GM12878 (cell line): ENCODE data around the gene CHST15. TPM values are rescaled to one million over a fixed set of nuclear protein-coding genes. Genes with fewer than 3 reads are reported as not detected.

Experiments used
- ATAC-seq: fragments of 200-7000 bp; cut with Tn5 transposase; 3 replicates; pipeline ENCODE4 v1.9.1; 2020; ENCODE audit warnings: mild to moderate bottlenecking, moderate library complexity
- BruUV-seq: library from RNA; stranded (reverse); fragments of 400-500 nt; replicated peaks from 2 replicates; lab custom pipeline; 2021; lab: Mats Ljungman, UMichigan
- CTCF ChIA-PET: fragments of 300-600 bp; sonication (Branson Sonifier 250); formaldehyde crosslinking; extraction: SDS; loops from one replicate; lab custom pipeline; 2021; ENCODE audit warnings: inconsistent platforms; lab: Yijun Ruan, JAX
- POLR2A ChIA-PET: fragments of 350-600 bp; formaldehyde crosslinking; extraction: SDS; loops from one replicate; lab custom pipeline; 2021; ENCODE audit warnings: inconsistent platforms; lab: Charles Lee
- RAD21 ChIA-PET: fragments of 300-600 bp; sonication (Branson Sonifier 250); formaldehyde crosslinking; loops from one replicate; lab custom pipeline; 2023; ENCODE audit warnings: antibody characterized with exemption; ENCODE audit not compliant: unreplicated experiment; lab: Charles Lee
- SMC1A ChIA-PET: fragments of 300-600 bp; sonication (Branson Sonifier 250); formaldehyde crosslinking; loops from one replicate; lab custom pipeline; 2023; ENCODE audit not compliant: unreplicated experiment, uncharacterized antibody; lab: Charles Lee
- DNase-seq: peaks from one replicate; pipeline ENCODE4 v3.0.0-alpha.2; 2011; ENCODE audit warnings: low read depth, low spot score
- FAIRE-seq: peaks from 3 replicates; lab custom pipeline; 2011; peaks lifted over from hg19 to GRCh38; lab: Jason Lieb, UNC
- H2AFZ ChIP-seq: 2 replicates; pipeline ENCODE4 v1.6.0; 2011; ENCODE audit warnings: low read depth, low read length, control low read depth; ENCODE audit not compliant: control insufficient read depth
- H3K27ac ChIP-seq: 2 replicates; pipeline ENCODE4 v1.5.1; 2011; ENCODE audit warnings: control low read depth; ENCODE audit not compliant: control insufficient read depth, insufficient read depth
- H3K27me3 ChIP-seq, 2 experiments: replicated peaks in 1 of 2; 2 replicates each; pipeline versions ENCODE4 v1.6.0 to v1.6.1; 2011; ENCODE audit warnings: low read length in 1 of 2; ENCODE audit not compliant: control insufficient read depth in 2 of 2, insufficient read depth in 2 of 2
- H3K36me3 ChIP-seq, 2 experiments: 2 replicates each; pipeline ENCODE4 v1.5.1; 2011; ENCODE audit warnings: low read length in 1 of 2; ENCODE audit not compliant: control insufficient read depth in 2 of 2, insufficient read depth in 2 of 2
- H3K4me1 ChIP-seq: 2 replicates; pipeline ENCODE4 v1.6.1; 2011; ENCODE audit warnings: mild to moderate bottlenecking, low read length, moderate library complexity, mixed read lengths; ENCODE audit not compliant: control insufficient read depth, insufficient read depth
- H3K4me2 ChIP-seq: 2 replicates; pipeline ENCODE4 v1.6.0; 2011; ENCODE audit warnings: control low read depth; ENCODE audit not compliant: control insufficient read depth, insufficient read depth
- H3K4me3 ChIP-seq: fragments of 200-600 bp; sonication (generic); 2 replicates; pipeline ENCODE4 v1.5.1; 2016
- H3K79me2 ChIP-seq: 2 replicates; pipeline ENCODE4 v1.6.0; 2011; ENCODE audit warnings: low read length; ENCODE audit not compliant: control insufficient read depth, insufficient read depth
- H3K9ac ChIP-seq: 2 replicates; pipeline ENCODE4 v1.8.0; 2011; ENCODE audit warnings: low read length, control low read depth, mixed read lengths; ENCODE audit not compliant: control insufficient read depth, insufficient read depth
- H3K9me3 ChIP-seq: replicated peaks from 3 replicates; pipeline ENCODE4 v1.5.1; 2011; ENCODE audit warnings: mild to moderate bottlenecking, low read length; ENCODE audit not compliant: control insufficient read depth, insufficient read depth
- H4K20me1 ChIP-seq: 2 replicates; pipeline ENCODE4 v1.6.0; 2011; ENCODE audit not compliant: control insufficient read depth, insufficient read depth
- ASH2L ChIP-seq: fragments of 300-600, 200-600 bp; sonication (generic); IDR thresholded peaks from 2 replicates; pipeline ENCODE4 v1.6.1; 2017; ENCODE audit warnings: low read depth, mild to moderate bottlenecking, borderline replicate concordance
- BHLHE40 ChIP-seq, 2 experiments: fragments of 450-650 bp in 1 of 2; IDR thresholded peaks; 2 replicates each; pipeline ENCODE4 v1.6.1; 2011 to 2017; ENCODE audit warnings: low read depth in 2 of 2, borderline replicate concordance in 1 of 2, improper control_type of control experiment in 1 of 2, low read length in 1 of 2, mild to moderate bottlenecking in 1 of 2
- CBX5 ChIP-seq: sonication (generic); IDR thresholded peaks from 2 replicates; pipeline ENCODE4 v1.6.1; 2016; ENCODE audit warnings: low read depth, moderate library complexity, mild to moderate bottlenecking, inconsistent platforms
- CREB1 ChIP-seq: IDR thresholded peaks from 2 replicates; pipeline ENCODE4 v1.6.1; 2012; ENCODE audit warnings: low read depth, mild to moderate bottlenecking, inconsistent platforms
- FOS ChIP-seq: IDR thresholded peaks from 3 replicates; pipeline ENCODE4 v1.6.1; 2011; ENCODE audit warnings: borderline replicate concordance; ENCODE audit not compliant: insufficient read length; ENCODE audit errors: extremely low read depth
- FOXM1 ChIP-seq: IDR thresholded peaks from 2 replicates; pipeline ENCODE4 v1.6.1; 2012; ENCODE audit warnings: low read depth, mild to moderate bottlenecking, inconsistent platforms, low read length, moderate library complexity
- GABPA ChIP-seq: IDR thresholded peaks from 2 replicates; pipeline ENCODE4 v1.6.1; 2014; ENCODE audit warnings: antibody characterized with exemption, low read depth, mild to moderate bottlenecking, inconsistent platforms
- NFIC ChIP-seq: IDR thresholded peaks from 2 replicates; pipeline ENCODE4 v1.6.1; 2012; ENCODE audit warnings: low read depth, mild to moderate bottlenecking, inconsistent platforms, low read length, moderate library complexity
- PML ChIP-seq: IDR thresholded peaks from 2 replicates; pipeline ENCODE4 v1.6.1; 2012; ENCODE audit warnings: low read length, inconsistent platforms
- RAD51 ChIP-seq: fragments of 450-650 bp; IDR thresholded peaks from 2 replicates; pipeline ENCODE4 v1.6.1; 2016; ENCODE audit warnings: moderate library complexity, mild to moderate bottlenecking, inconsistent platforms
- SIX5 ChIP-seq: IDR thresholded peaks from 2 replicates; pipeline ENCODE4 v1.6.1; 2011; ENCODE audit warnings: mild to moderate bottlenecking, low read depth, low read length, moderate library complexity; ENCODE audit not compliant: severe bottlenecking
- SPI1 ChIP-seq: IDR thresholded peaks from 2 replicates; pipeline ENCODE4 v1.6.1; 2011; ENCODE audit warnings: low read depth, mild to moderate bottlenecking, low read length, moderate library complexity, borderline replicate concordance; ENCODE audit not compliant: insufficient read depth
- STAT1 ChIP-seq: fragments of 450-650 bp; conservative IDR thresholded peaks from 2 replicates; pipeline ENCODE4 v1.6.1; 2014; ENCODE audit warnings: antibody characterized with exemption, mild to moderate bottlenecking
- STAT3 ChIP-seq: IDR thresholded peaks from 2 replicates; pipeline ENCODE4 v1.6.1; 2011; ENCODE audit warnings: low read depth, low read length, improper control_type of control experiment
- TAF1 ChIP-seq: IDR thresholded peaks from 2 replicates; pipeline ENCODE4 v1.6.1; 2011; ENCODE audit warnings: mild to moderate bottlenecking, low read depth, low read length, borderline replicate concordance
- ZNF622 ChIP-seq: fragments of 450-650 bp; IDR thresholded peaks from 2 replicates; pipeline ENCODE4 v1.6.1; 2017; ENCODE audit warnings: mild to moderate bottlenecking, inconsistent platforms
- WGBS: methylation state at CpG from one replicate; pipeline ENCODE4 v1.1.6; 2016; ENCODE audit warnings: low lambda C conversion rate; ENCODE audit not compliant: insufficient replicate concordance, insufficient coverage; ENCODE audit errors: missing lambda C conversion rate; 5-methylcytosine and 5-hydroxymethylcytosine counted together
- in situ Hi-C: fragments of 300-500 bp; cut with MboI; formaldehyde crosslinking; loops from 9 replicates; pipeline ENCODE4 v1.14.3; 2018; ENCODE audit warnings: mixed read lengths
- intact Hi-C: fragments of 100-400 bp; cut with micrococcal nuclease; formaldehyde crosslinking; loops from one replicate; pipeline ENCODE4 v1.14.2; 2022; ENCODE audit not compliant: unreplicated experiment
- polyA plus RNA-seq, 11 experiments: library from polyadenylated mRNA; depleted of rRNA in 4 of 11; unstranded in 6 of 11; stranded (reverse) in 5 of 11; fragments of >200 nt; fragmentation: Nextera tagmentation in 4 of 11; fragmentation: Illumina TruSeq in 1 of 11; extraction: Ambion mirVana in 4 of 11; extraction: Trizol in 1 of 11; gene quantifications; 1 replicate in 1 of 11; 2 replicates in 10 of 11; pipeline versions ENCODE4 v1.2.1 to v1.2.3, GENCODE V29; 2011 to 2016; ENCODE audit warnings: inconsistent platforms in 2 of 11, missing spikeins in 2 of 11, low read depth in 1 of 11
- total RNA-seq, 4 experiments: library from RNA; depleted of rRNA in 3 of 4; stranded (reverse); fragments of >200 nt in 3 of 4; fragmentation: Illumina TruSeq in 1 of 4; extraction: Trizol in 1 of 4; gene quantifications; 2 replicates each; pipeline versions ENCODE4 v1.2.1 to v1.2.3, GENCODE V29; 2013 to 2021
- TF ChIP-seq, protein P1 (sequence below): fragments of 450-650 bp; formaldehyde crosslinking; IDR thresholded peaks from 2 replicates; pipeline ENCODE4 v1.4.0; 2022; ENCODE audit warnings: mild to moderate bottlenecking, moderate library complexity
- TF ChIP-seq, protein P2 (sequence below): fragments of 450-650 bp; IDR thresholded peaks from 2 replicates; pipeline ENCODE4 v1.6.1; 2017; ENCODE audit warnings: low read depth, mild to moderate bottlenecking, moderate library complexity
- TF ChIP-seq, protein P3 (sequence below): IDR thresholded peaks from 2 replicates; pipeline ENCODE4 v1.6.1; 2012; ENCODE audit warnings: low read depth, low read length, improper control_type of control experiment

CHST15 gene
- total and polyA plus RNA-seq, 10 of the 15 experiments (the other 5 are each of a cell fraction or from before 2014, with no cell fraction given), result 0.02 to 0.53 (median 0.05) TPM; not detected in 1

DNA sequence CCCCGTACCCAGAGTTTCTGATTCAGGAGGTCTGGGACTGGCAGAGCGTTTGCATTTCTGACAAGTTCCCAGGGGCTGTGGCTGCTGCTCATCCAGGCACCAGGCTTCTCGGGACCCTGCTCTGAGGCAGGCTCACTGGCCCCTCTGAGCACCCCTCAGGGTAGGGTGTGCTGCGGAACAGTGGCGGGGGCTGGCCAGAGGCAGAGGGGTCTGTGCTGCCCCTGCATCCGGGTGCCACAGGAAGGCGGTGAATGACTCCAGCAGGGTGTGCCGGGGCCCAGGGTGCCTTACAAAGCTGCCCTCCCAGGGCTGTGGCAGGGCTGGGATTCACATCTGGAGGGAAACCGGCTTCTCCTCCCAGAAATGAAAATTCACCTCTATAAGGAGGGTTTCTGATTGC is 77.4 kb downstream of the CHST15 start (continued):
- TF ChIP-seq, protein P1, sequence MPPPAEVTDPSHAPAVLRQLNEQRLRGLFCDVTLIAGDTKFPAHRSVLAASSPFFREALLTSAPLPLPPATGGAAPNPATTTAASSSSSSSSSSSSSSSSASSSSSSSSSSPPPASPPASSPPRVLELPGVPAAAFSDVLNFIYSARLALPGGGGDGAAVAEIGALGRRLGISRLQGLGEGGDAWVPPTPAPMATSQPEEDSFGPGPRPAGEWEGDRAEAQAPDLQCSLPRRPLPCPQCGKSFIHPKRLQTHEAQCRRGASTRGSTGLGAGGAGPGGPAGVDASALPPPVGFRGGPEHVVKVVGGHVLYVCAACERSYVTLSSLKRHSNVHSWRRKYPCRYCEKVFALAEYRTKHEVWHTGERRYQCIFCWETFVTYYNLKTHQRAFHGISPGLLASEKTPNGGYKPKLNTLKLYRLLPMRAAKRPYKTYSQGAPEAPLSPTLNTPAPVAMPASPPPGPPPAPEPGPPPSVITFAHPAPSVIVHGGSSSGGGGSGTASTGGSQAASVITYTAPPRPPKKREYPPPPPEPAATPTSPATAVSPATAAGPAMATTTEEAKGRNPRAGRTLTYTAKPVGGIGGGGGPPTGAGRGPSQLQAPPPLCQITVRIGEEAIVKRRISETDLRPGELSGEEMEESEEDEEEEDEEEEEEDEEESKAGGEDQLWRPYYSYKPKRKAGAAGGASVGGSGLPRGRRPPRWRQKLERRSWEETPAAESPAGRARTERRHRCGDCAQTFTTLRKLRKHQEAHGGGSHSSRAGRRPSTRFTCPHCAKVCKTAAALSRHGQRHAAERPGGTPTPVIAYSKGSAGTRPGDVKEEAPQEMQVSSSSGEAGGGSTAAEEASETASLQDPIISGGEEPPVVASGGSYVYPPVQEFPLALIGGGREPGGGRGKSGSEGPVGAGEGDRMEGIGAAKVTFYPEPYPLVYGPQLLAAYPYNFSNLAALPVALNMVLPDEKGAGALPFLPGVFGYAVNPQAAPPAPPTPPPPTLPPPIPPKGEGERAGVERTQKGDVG, result no peak
- TF ChIP-seq ASH2L, result no peak
- TF ChIP-seq TAF1, result no peak
- TF ChIP-seq NFIC, result no peak
- TF ChIP-seq CREB1, result no peak
- no peak for TF ChIP-seq FOS
- TF ChIP-seq STAT1, result no peak
- no peak for TF ChIP-seq GABPA
- no peak for TF ChIP-seq SPI1
- TF ChIP-seq, all 136 proteins: peak for 0

DNA sequence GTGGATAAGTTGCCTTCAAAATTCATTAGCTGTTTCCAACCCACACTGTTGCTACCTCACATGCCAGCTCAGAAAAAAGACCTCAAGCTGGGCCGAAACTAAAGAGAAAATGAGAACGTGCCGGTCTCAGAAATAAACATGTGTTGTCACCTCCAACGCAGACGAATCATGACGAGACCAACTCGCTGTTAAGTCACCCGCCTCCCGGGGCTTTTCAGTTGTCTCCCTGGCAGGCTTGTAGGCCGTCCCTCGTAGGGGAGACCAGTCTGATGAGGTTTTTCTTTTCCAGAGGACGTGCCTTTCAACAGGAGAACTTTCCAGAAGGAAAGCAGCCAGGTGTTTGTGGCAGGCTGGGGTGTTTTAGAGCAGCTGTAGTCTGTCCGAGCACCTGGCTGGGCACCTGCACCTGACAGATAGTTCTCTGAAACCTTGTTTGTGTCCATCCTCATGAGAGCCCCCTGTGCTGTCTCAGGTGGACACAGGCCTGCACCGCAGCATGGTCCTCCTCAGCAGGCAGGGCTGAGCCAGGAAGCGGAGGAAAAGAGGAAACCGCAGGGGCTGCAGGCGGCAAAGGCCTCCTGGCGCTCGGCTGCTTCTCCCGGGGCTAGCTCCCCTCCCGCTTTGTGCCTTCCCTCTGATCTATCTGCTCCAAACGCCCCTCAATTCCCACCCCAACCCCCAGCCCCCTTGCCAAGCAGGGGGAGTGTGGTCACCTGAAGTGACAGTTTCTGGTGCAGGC is 78.8 kb downstream of the CHST15 start:
- RAD21 ChIA-PET, result interaction anchor here (1.4 kb wide), 1 partner anchor 375 kb away, joined by 3 read pairs; no protein-coding TSS in a partner anchor
- POLR2A ChIA-PET, result no interaction called here
- intact Hi-C loops, result no loop called here
- no peak overlapping the region for H3K9ac ChIP-seq
- FAIRE-seq, result no peak
- in situ Hi-C loops, result no loop called here
- no peaks in the 10 kb centered on the region for H3K36me3 ChIP-seq
- no peak for DNase-seq
- H3K27ac ChIP-seq, result no peak overlapping the region
- no peak overlapping the region for H3K4me2 ChIP-seq
- H3K9me3 ChIP-seq, result peaks cover 16% of the 10 kb centered on the region; the same call in 2 of the 3 replicates
- no peaks in the 10 kb centered on the region for H3K4me1 ChIP-seq
- no peak overlapping the region for H3K4me3 ChIP-seq
- no peak for ATAC-seq
- H3K79me2 ChIP-seq, result no peaks in the 10 kb centered on the region
- H2AFZ ChIP-seq, result no peak overlapping the region
- H4K20me1 ChIP-seq, result no peaks in the 10 kb centered on the region
- CTCF ChIA-PET, result no interaction called here
- SMC1A ChIA-PET, result no interaction called here
- WGBS, result 59% methylated on average over 17 of the region's 22 CpGs
- no TSS peak for BruUV-seq
- no peaks in the 10 kb centered on the region; a peak in 1 of 4 replicates for H3K27me3 ChIP-seq
- TF ChIP-seq CBX5, result no peak
- no peak for TF ChIP-seq RAD51
- TF ChIP-seq BHLHE40 (IDR thresholded peaks at IDR 0.05; ENCODE audit: borderline replicate concordance in 1 of 2, low read depth in 2 of 2, low read length in 1 of 2), result no peak
- no peak for TF ChIP-seq PML
- TF ChIP-seq ZNF622, result no peak
- TF ChIP-seq SIX5, result no peak
- no peak for TF ChIP-seq FOXM1
- TF ChIP-seq STAT3, result no peak
- TF ChIP-seq, protein P2, sequence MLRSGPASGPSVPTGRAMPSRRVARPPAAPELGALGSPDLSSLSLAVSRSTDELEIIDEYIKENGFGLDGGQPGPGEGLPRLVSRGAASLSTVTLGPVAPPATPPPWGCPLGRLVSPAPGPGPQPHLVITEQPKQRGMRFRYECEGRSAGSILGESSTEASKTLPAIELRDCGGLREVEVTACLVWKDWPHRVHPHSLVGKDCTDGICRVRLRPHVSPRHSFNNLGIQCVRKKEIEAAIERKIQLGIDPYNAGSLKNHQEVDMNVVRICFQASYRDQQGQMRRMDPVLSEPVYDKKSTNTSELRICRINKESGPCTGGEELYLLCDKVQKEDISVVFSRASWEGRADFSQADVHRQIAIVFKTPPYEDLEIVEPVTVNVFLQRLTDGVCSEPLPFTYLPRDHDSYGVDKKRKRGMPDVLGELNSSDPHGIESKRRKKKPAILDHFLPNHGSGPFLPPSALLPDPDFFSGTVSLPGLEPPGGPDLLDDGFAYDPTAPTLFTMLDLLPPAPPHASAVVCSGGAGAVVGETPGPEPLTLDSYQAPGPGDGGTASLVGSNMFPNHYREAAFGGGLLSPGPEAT, result no peak
- TF ChIP-seq, protein P3, sequence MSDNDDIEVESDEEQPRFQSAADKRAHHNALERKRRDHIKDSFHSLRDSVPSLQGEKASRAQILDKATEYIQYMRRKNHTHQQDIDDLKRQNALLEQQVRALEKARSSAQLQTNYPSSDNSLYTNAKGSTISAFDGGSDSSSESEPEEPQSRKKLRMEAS, result no peak
